Activated CD4-positive, alpha-beta T cell treated with anti-CD3 and anti-CD28 coated beads for 4 hours (primary cell): ENCODE data around the gene CHMP5.
A peak's percentile ranks its signal among the peaks of the same experiment; 100 is the strongest.
"Not testable (repeated sequence)": the region's sequence is repeated elsewhere in the genome, so short reads cannot be mapped to it uniquely, and the experiment has no call there.

Experiments
- DNase-seq, 2 donors: peaks; one replicate each; pipeline ENCODE4 v3.0.0-alpha.2; 2020

CHMP5 gene

DNA sequence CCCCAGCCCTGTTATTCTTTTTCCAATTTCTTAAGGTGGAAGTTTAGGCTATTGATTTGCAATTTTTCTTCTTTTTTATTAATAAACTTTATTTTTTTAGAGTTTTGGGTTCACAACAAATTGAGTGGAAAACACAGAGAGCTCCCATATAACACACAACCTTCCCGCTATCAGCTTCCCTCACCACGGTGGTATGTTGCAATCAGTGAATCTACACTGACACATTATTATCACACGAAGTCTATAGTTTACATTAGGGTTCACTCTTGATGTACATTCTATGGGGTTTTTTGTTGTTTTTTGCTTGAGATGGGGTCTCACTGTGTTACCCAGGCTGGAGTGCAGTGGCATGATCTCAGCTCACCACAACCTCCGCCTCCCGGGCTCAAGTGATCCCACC, 20.7 kb downstream of the CHMP5 start:
- no peak for DNase-seq

GRCh38 chr9:33287087-33287490, 22.2 kb downstream of the CHMP5 start:
- peak; percentile 38 to 61 for DNase-seq

DNA sequence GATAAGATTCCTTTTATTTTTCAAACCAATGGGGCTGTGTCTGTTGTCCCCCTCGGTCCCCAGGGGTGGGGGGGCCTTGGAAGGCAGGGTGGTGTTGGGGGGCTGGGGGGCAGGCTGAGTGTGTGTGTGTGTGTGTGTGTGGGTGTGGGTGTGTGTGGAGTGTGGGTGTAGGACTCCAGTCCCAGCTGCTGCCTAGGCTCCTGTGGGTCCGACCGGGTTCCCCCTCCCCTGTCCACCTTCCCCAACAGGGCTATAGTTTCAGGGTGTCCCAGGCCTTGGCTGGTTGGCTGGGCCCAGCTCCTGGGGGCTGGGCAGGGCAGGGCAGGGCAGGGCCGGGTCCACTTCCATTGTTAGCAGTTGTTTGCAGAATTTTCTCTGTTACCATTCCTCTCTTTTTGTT, 23.4 kb downstream of the CHMP5 start:
- DNase-seq: no peak

- no peak for DNase-seq
Measured at GRCh38 chr9:33288828-33289483, 24.1 kb downstream of the CHMP5 start.

DNA sequence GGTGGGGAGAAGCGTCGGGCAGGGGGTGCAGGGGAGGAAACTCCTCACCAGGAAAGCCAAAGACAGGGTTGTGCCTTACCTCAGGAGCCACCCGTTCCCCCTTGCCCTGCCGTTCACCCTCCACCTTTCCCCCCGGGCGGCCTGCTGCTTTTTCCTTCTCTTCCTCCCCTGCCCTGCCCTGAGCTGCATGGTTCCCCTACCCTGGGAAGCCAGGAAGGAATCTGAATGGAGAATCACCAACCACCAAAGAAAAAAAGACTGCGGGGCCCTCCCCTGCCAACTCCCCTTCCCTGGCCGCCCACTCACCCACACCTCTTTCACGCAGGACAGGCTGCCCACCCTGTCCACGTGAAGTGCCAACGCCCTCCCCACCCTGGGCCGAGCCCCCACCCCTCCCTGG, 24.6 kb downstream of the CHMP5 start:
- DNase-seq: peak; percentile 32 to 34

DNA sequence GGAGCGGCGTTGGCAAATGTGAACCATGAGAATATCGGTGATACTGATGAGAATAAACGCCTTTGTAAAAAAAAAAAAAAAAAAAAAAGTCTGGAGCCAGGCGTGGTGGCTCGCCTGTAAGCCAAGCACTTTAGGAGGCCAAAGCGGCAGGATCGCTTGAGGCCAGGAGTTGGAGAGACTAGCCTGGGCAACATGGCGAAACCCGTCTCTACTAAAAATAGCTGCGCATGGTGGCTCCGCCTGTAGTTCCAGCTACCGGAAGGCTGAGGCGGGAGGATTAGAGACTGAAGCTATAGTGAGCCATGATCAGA, 25.0 kb downstream of the CHMP5 start:
- no peak for DNase-seq

DNA sequence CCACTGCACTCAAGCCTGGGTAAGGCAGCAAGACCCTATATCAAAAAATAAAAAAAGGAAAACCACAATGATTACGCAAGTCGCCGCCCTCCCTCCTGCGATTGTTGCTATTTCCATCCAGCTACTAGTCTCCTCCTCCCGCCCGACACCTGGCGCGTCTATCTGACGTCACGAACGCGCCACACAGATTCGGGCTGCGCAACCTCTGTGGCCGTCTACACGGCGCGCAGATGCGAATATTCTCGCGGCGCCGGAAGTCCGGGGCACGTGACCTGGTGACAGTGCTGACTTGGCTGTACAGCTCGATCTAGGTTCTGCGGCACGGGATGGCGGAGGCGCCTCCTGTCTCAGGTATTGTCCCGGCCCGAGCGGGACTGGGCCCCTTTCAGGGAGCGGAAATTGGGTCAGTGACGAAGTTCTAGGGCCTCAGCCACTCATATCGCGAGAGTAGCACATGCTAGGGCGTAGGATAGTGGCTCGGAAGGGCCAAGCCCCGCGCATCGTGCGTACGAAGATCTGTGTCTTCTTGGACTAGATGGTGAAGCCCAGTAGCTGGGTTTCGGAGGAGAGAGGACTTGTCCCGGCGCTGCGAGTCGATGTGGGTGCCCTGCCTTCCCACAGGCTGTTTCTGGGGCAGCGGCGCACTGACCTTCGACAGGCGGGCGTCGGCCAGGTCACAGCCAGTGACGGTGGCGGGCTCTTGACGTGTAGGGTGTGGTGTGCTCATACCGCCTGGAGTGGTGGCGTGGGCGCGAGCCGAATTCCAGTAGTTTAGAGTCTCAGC, 25.6 kb downstream of the CHMP5 start, which contains the start of gene NFX1:
NFX1 (plus strand) TSS at position 270 of the 784 bp plus-strand sequence; CDS start at position 327, 57 bp downstream.
- peak; percentile 97 for DNase-seq

GRCh38 chr9:33291031-33291397, 26.2 kb downstream of the CHMP5 start:
- no peak for DNase-seq

- DNase-seq: no peak
Measured at GRCh38 chr9:33291901-33292300, 27.1 kb downstream of the CHMP5 start.

GRCh38 chr9:33293782-33294181, 28.9 kb downstream of the CHMP5 start:
- no peak for DNase-seq

GRCh38 chr9:33294670-33295432, 30.0 kb downstream of the CHMP5 start:
- no peak for DNase-seq

GRCh38 chr9:33295571-33295970, 30.7 kb downstream of the CHMP5 start:
- no peak for DNase-seq

DNA sequence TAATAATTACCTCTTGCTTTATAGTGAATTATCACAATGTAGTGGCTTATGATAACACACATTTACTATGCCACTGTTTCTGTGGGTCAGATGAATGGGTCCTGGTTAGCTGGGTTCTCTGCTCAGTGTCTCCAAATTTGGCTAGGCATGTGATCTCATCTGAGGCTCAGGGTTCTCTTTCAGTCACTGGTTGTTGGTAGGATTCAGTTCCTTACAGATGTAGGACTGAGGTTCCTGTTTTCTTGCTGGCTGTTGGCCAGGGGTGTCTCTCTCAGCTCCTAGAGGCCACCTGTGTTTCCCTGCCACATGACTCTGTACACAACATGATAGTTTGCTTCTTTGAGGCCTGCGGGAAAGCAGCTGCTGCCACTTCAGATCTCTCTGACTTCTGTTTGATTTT, 32.6 kb downstream of the CHMP5 start:
- no peak for DNase-seq

- no peak for DNase-seq
Measured at GRCh38 chr9:33300546-33300945, 35.7 kb downstream of the CHMP5 start.

GRCh38 chr9:33304362-33304761, 39.5 kb downstream of the CHMP5 start:
- DNase-seq: no peak

DNA sequence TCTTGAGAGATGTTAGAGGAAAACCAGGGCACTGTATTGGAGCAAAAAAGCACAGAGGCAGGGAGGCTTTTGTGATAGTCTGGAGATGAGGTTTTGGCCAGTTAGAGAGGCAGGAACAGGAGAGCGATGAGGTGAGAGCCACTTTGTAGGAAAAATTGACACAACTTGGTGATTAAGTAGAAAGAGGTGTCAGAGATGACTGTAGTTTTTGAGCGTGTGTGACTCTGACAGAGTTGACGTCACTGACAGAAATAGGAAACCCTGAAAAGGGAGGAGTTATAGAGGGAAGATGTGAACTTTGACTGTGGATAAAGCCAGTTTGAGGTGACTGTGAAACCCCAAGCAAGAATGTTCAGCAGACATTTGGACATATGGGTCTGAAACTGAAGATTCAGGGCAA, 41.2 kb downstream of the CHMP5 start:
- no peak for DNase-seq

- DNase-seq: no peak
Measured at GRCh38 chr9:33307067-33307466, 42.2 kb downstream of the CHMP5 start.

DNA sequence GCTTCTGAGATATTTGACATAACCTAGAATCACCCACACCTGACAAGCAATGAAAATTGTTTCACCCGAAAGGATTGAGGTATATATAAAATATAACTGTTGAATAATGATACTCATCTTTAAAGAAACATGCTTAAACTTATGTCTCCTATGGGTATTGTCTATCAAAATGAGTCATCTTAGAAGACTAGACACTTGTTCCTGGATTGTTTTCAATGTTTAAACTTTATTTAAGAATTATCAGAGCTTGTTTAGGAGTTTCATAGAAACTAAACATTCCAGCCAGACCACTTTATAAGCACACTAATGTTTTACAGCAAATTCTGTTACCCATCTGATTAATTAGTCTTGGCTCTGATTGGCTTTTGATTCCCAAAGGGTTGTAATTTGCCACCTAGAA, 45.1 kb downstream of the CHMP5 start:
- DNase-seq: no peak

DNA sequence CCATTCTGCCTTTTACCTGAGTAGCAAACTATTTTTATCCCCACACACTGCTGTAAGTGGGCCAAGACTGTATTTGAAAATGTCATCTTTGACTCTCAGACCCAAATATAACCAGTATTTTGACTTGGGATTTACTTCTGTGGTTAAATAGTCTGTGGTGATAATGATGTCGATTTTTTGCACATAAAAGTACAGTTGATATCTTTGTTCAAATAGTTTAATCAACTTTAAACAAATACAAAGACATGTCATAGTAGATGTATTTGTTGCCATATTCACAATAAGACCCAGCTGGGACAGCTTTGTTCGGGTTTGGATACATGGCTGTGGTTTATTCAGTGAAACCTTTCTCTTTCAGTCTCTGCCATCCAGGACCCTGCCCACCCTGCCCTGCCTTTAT, 45.9 kb downstream of the CHMP5 start:
- DNase-seq: no peak

DNA sequence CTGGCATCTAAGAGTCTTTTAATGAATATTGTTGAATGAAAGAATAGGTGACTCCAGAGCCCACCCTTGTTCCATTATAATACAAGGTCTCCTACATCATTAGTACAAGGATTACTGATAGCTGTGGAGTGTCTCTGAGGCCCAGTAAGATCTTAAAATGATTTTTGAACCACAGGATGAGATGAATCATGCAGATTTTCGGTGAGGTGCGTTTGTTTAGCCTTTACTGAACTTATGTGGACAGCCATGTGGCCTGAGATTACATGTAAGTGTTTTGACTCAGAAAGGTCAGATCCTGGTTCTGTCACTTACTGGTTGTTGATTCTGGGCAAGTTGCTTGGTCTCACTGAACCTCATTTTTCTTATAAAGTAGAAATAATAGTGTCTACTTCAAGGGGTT, 47.1 kb downstream of the CHMP5 start:
- DNase-seq: no peak

GRCh38 chr9:33315371-33315770, 50.5 kb downstream of the CHMP5 start:
- no peak for DNase-seq

- DNase-seq: not testable (repeated sequence)
Measured at GRCh38 chr9:33317136-33317535, 52.3 kb downstream of the CHMP5 start.

DNA sequence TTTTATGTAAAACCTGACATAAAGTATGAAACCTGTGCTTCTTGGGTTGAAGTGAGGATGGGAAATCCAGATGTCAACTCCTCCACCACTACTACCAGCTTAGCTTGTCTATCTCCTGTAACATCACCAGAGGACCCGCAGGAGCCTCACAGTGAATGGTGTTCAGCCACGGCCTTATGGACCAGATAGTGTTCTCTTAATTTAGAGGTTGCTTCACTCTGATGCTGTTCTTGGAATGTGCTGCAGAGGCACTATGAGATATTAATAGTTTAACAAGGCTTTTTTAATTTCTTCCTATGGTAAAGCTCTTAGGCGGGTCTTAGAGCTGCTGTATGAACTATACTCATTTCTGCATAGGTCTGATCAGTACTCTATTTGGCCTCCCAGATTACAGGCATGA, 53.4 kb downstream of the CHMP5 start:
- DNase-seq: no peak

DNA sequence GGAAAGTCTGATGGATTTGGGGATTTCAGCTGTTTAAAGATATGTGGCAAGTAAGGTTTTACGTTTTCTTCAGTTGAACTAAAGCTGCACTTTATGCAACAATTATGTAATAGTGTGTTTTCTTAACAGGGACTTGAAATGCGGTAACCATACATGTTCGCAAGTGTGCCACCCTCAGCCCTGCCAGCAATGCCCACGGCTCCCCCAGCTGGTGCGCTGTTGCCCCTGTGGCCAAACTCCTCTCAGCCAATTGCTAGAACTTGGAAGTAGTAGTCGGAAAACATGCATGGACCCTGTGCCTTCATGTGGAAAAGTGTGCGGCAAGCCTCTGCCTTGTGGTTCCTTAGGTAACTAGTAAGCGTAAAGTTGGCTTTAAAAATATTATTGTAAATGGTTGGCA, 53.9 kb downstream of the CHMP5 start:
- no peak for DNase-seq
